HepG2 (cell line): ENCODE measurements around the gene PDE4D.

Source experiments
- ARID2 ChIP-seq: sonication (generic); formaldehyde crosslinking; IDR thresholded peaks from 2 replicates; pipeline ENCODE4 v1.8.1; 2022; ENCODE audit warnings: mild to moderate bottlenecking, missing genetic modification reagents, borderline replicate concordance
- CREB1 ChIP-seq, 2 experiments: fragments of 450-650 bp in 1 of 2; IDR thresholded peaks; 2 replicates each; pipeline ENCODE4 v1.6.1; 2016 to 2017; ENCODE audit warnings: control low read depth in 1 of 2, mild to moderate bottlenecking in 1 of 2, missing compliant biosample characterization in 1 of 2, missing genetic modification characterization in 1 of 2
- CTCF ChIP-seq: sonication (generic); formaldehyde crosslinking; IDR thresholded peaks from 2 replicates; pipeline ENCODE4 v1.5.0; 2020; ENCODE audit warnings: mild to moderate bottlenecking, missing genetic modification reagents, moderate library complexity
- EED ChIP-seq: sonication (generic); formaldehyde crosslinking; IDR thresholded peaks from 2 replicates; pipeline ENCODE4 v1.5.0; 2020; ENCODE audit warnings: mild to moderate bottlenecking, missing genetic modification reagents
- HNF4A ChIP-seq: sonication (generic); formaldehyde crosslinking; IDR thresholded peaks from 2 replicates; pipeline ENCODE4 v1.4.0; 2020; ENCODE audit warnings: missing genetic modification reagents
- MZF1 ChIP-seq: sonication (generic); formaldehyde crosslinking; IDR thresholded peaks from 2 replicates; pipeline ENCODE4 v1.8.1; 2023; ENCODE audit warnings: mild to moderate bottlenecking, missing genetic modification reagents, borderline replicate concordance
- PLRG1 ChIP-seq: fragments of 450-650 bp; conservative IDR thresholded peaks from 2 replicates; pipeline ENCODE4 v1.6.1; 2016
- POLR2A ChIP-seq, 2 experiments: IDR thresholded peaks; 2 replicates each; pipeline ENCODE4 v1.6.1; 2011; ENCODE audit warnings: low read depth in 2 of 2, low read length in 2 of 2, mild to moderate bottlenecking in 1 of 2, moderate library complexity in 1 of 2; ENCODE audit not compliant: insufficient read depth in 1 of 2
- PRDM15 ChIP-seq: sonication (generic); formaldehyde crosslinking; IDR thresholded peaks from 2 replicates; pipeline ENCODE4 v1.4.0; 2020; ENCODE audit warnings: missing genetic modification reagents
- SIX4 ChIP-seq: sonication (generic); formaldehyde crosslinking; IDR thresholded peaks from 2 replicates; pipeline ENCODE4 v1.4.0; 2020; ENCODE audit warnings: missing genetic modification reagents
- THYN1 ChIP-seq: sonication (generic); formaldehyde crosslinking; IDR thresholded peaks from 2 replicates; pipeline ENCODE4 v1.8.1; 2023; ENCODE audit warnings: low read depth, mild to moderate bottlenecking, moderate library complexity, missing genetic modification reagents, borderline replicate concordance
- ZNF235 ChIP-seq: sonication (generic); formaldehyde crosslinking; IDR thresholded peaks from 2 replicates; pipeline ENCODE4 v1.8.1; 2023; ENCODE audit warnings: mild to moderate bottlenecking, missing genetic modification reagents, borderline replicate concordance
- ZNF3 ChIP-seq: IDR thresholded peaks from 2 replicates; pipeline ENCODE4 v1.7.0; 2017; ENCODE audit warnings: inconsistent platforms
- ZNF879 ChIP-seq: sonication (generic); formaldehyde crosslinking; IDR thresholded peaks from 2 replicates; pipeline ENCODE4 v1.8.1; 2023; ENCODE audit warnings: missing genetic modification reagents

- TF ChIP-seq POLR2A (IDR thresholded peaks at IDR 0.05; ENCODE audit: insufficient read depth in 1 of 2, low read depth in 2 of 2, low read length in 2 of 2) (no peak), ZNF235 (CRISPR knock-in tag) (no peak), PLRG1 (no peak), CTCF (no peak), ARID2 (CRISPR knock-in tag) (no peak), THYN1 (CRISPR knock-in tag) (no peak), CREB1 (IDR thresholded peaks at IDR 0.05) (no peak), CREB1 (CRISPR knock-in tag; IDR thresholded peaks at IDR 0.05) (no peak), SIX4 (CRISPR knock-in tag) (no peak), ZNF3 (CRISPR knock-in tag) (no peak), HNF4A (CRISPR knock-in tag) (no peak), EED (CRISPR knock-in tag) (no peak), ZNF879 (no peak), PRDM15 (no peak), MZF1 (CRISPR knock-in tag) (no peak)
These were observed 918.9 kb downstream of the PDE4D start for GRCh38 chr5:58974601-58975000.
